Measurements from ENCODE around the gene CCZ1B. TPM values are rescaled to one million over a fixed set of nuclear protein-coding genes. Genes with fewer than 3 reads are reported as not detected.
"Not testable (repeated sequence)": the region's sequence is repeated elsewhere in the genome, so short reads cannot be mapped to it uniquely, and the experiment has no call there.

The CCZ1B gene
- total RNA-seq, 2 experiments from 2014 or later: 73.5 to 84.5 TPM

DNA sequence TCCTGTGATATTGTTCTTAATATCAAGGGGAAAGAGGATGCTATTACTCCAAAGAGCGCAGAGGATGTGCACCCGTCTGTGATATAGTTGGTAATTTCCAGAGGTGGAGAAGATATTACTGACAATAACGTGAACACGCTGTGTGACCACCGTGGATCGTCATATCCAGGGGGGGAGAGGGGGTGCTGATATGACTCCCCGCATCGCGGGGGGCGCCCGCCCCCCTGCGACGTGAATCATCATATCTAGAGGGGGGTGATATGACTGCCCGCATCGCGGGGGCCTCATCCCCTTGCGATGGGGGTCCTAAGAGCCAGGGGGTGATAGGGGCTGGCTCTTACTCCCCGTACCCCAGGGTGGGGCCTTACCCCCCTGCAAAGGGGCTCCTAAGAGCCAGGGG is 21.7 kb upstream of the CCZ1B start:
- intact Hi-C loops (cut with DNase I, micrococcal nuclease); H3K36me3 ChIP-seq (ENCODE audit: insufficient read depth, low read length); H3K27me3 ChIP-seq (ENCODE audit: control insufficient read depth in 1 of 2, insufficient read depth in 2 of 2, low read length in 2 of 2); ATAC-seq (ENCODE audit: poor library complexity); H3K36me3 Mint-ChIP-seq (ENCODE audit: low read depth); H3K9me3 ChIP-seq (ENCODE audit: control insufficient read depth in 1 of 2, insufficient read depth in 1 of 2, low read length in 2 of 2); H3K4me1 ChIP-seq (ENCODE audit: insufficient read depth, low read length); H3K27ac ChIP-seq (ENCODE audit: low read depth in 1 of 2, low read length in 2 of 2); H3K27ac Mint-ChIP-seq; H3K4me3 Mint-ChIP-seq; POLR2A ChIA-PET; DNase-seq; H3K9me3 Mint-ChIP-seq; H3K4me1 Mint-ChIP-seq (ENCODE audit: low read depth); H3K4me3 ChIP-seq (ENCODE audit: low read length); CTCF ChIA-PET: not testable (repeated sequence)
- peaks cover 21% of the 10 kb centered on the region for H3K27me3 Mint-ChIP-seq

DNA sequence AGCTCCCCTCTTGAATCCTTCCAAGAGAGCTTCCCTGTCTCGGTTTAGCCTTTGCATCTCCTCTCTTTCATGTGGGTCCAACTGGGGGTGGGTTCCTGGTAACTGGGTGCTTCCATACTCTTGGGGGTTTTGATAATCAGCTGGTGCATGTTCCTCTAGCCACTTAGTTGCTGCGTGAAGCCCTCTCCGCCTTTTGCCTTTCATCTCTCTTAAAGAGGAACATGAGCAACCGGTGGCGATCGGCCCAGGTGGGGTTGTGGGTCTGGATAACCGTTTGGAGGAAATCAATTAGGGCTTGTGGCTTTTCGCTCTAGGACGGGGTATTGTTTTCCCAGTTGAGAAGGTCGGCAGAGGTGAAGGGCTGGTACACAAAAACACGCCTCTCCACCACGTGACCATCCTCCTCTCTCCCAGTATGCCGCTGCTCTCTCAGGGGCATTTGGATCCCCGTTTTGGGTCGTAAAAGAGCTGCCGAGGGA is 19.9 kb upstream of the CCZ1B start:
- H3K4me3 ChIP-seq (ENCODE audit: low read length); DNase-seq; ATAC-seq (ENCODE audit: poor library complexity); CTCF ChIA-PET; H3K27me3 ChIP-seq (ENCODE audit: control insufficient read depth in 1 of 2, insufficient read depth in 2 of 2, low read length in 2 of 2); intact Hi-C loops (cut with DNase I, micrococcal nuclease); H3K36me3 Mint-ChIP-seq (ENCODE audit: low read depth); H3K27ac ChIP-seq (ENCODE audit: low read depth in 1 of 2, low read length in 2 of 2); H3K9me3 Mint-ChIP-seq; H3K36me3 ChIP-seq (ENCODE audit: insufficient read depth, low read length); H3K4me1 ChIP-seq (ENCODE audit: insufficient read depth, low read length); H3K27ac Mint-ChIP-seq; H3K9me3 ChIP-seq (ENCODE audit: control insufficient read depth in 1 of 2, insufficient read depth in 1 of 2, low read length in 2 of 2); H3K4me1 Mint-ChIP-seq (ENCODE audit: low read depth); H3K4me3 Mint-ChIP-seq: not testable (repeated sequence)
- peaks cover 27% of the 10 kb centered on the region for H3K27me3 Mint-ChIP-seq
- POLR2A ChIA-PET: interaction anchor here (0.7 kb wide), 1 partner anchor 330 kb away, joined by 3 read pairs; no protein-coding TSS in a partner anchor

- H3K27me3 ChIP-seq (ENCODE audit: control insufficient read depth in 1 of 2, insufficient read depth in 2 of 2, low read length in 2 of 2); H3K9me3 ChIP-seq (ENCODE audit: control insufficient read depth in 1 of 2, insufficient read depth in 1 of 2, low read length in 2 of 2); H3K4me1 ChIP-seq (ENCODE audit: insufficient read depth, low read length); H3K4me3 Mint-ChIP-seq; DNase-seq; H3K27ac ChIP-seq (ENCODE audit: low read depth in 1 of 2, low read length in 2 of 2); H3K36me3 Mint-ChIP-seq (ENCODE audit: low read depth); POLR2A ChIA-PET; intact Hi-C loops (cut with DNase I, micrococcal nuclease); H3K4me3 ChIP-seq (ENCODE audit: low read length); ATAC-seq (ENCODE audit: poor library complexity); H3K9me3 Mint-ChIP-seq; H3K4me1 Mint-ChIP-seq (ENCODE audit: low read depth); CTCF ChIA-PET; H3K27ac Mint-ChIP-seq; H3K36me3 ChIP-seq (ENCODE audit: insufficient read depth, low read length): not testable (repeated sequence)
- peaks cover 38% of the 10 kb centered on the region for H3K27me3 Mint-ChIP-seq
Observed at GRCh38 chr7:6843654-6844053, 17.6 kb upstream of the CCZ1B start.

DNA sequence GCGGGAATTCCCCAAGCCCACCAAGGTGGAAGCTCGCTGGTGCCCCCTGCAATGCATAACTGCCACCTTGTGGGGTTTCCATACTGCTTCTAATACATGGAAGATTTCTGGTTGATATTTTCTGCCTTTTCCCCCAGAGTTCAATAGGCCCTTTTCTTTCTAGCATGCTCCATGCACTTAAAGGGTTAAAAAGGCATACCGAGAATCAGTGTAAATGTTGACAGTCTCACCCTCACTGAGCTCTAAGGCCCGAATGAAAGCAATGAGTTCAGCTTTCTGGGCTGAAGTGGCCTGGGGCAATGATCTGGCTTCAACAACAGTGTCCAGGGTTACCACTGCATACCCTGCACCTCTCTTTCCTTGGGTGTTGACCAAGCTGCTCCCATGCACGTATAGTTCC is 17.0 kb upstream of the CCZ1B start:
- H3K27ac ChIP-seq (ENCODE audit: low read depth in 1 of 2, low read length in 2 of 2); H3K36me3 ChIP-seq (ENCODE audit: insufficient read depth, low read length); CTCF ChIA-PET; intact Hi-C loops (cut with DNase I, micrococcal nuclease); ATAC-seq (ENCODE audit: poor library complexity); H3K36me3 Mint-ChIP-seq (ENCODE audit: low read depth); H3K4me3 ChIP-seq (ENCODE audit: low read length); H3K9me3 ChIP-seq (ENCODE audit: control insufficient read depth in 1 of 2, insufficient read depth in 1 of 2, low read length in 2 of 2); H3K27ac Mint-ChIP-seq; POLR2A ChIA-PET; H3K4me1 ChIP-seq (ENCODE audit: insufficient read depth, low read length); H3K27me3 ChIP-seq (ENCODE audit: control insufficient read depth in 1 of 2, insufficient read depth in 2 of 2, low read length in 2 of 2); H3K4me3 Mint-ChIP-seq; H3K9me3 Mint-ChIP-seq; DNase-seq; H3K4me1 Mint-ChIP-seq (ENCODE audit: low read depth): not testable (repeated sequence)
- peaks cover 38% of the 10 kb centered on the region for H3K27me3 Mint-ChIP-seq

DNA sequence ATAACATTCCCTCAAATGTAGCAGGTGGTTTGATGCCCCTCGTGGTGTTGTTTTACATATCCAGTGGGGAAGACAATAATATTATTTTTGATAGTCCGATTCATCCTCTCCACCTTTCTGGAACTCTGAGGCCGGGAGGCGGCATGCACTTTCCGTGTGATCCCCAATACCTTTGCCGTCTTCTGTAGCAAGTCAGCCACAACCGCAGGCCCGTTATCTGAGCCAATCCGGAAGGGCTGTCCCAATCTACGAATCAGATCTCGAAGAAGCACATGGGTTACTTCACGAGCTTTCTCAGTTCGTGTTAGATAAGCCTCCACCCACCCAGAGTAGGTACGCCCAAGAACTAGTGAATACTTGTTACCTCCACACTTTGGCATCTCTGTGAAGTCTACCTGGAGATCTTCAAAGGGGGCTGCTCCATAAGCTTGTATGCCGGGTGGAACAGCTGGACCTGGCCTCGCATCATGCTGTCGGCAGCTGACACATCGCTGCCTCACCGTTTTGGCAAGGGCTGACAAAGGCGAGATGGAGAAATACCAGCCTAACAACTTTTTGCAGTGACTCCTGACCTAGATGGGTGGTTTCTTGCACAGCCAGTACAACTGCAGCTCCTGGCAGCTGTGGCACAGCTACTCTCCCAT is 16.3 kb upstream of the CCZ1B start:
- H3K36me3 Mint-ChIP-seq (ENCODE audit: low read depth); H3K4me3 ChIP-seq (ENCODE audit: low read length); intact Hi-C loops (cut with DNase I, micrococcal nuclease); CTCF ChIA-PET; H3K36me3 ChIP-seq (ENCODE audit: insufficient read depth, low read length); H3K4me1 Mint-ChIP-seq (ENCODE audit: low read depth); H3K27me3 ChIP-seq (ENCODE audit: control insufficient read depth in 1 of 2, insufficient read depth in 2 of 2, low read length in 2 of 2); H3K27ac Mint-ChIP-seq; H3K4me3 Mint-ChIP-seq; POLR2A ChIA-PET; DNase-seq; H3K9me3 ChIP-seq (ENCODE audit: control insufficient read depth in 1 of 2, insufficient read depth in 1 of 2, low read length in 2 of 2); H3K9me3 Mint-ChIP-seq; H3K27ac ChIP-seq (ENCODE audit: low read depth in 1 of 2, low read length in 2 of 2); H3K4me1 ChIP-seq (ENCODE audit: insufficient read depth, low read length); ATAC-seq (ENCODE audit: poor library complexity): not testable (repeated sequence)
- peaks cover 41% of the 10 kb centered on the region for H3K27me3 Mint-ChIP-seq

DNA sequence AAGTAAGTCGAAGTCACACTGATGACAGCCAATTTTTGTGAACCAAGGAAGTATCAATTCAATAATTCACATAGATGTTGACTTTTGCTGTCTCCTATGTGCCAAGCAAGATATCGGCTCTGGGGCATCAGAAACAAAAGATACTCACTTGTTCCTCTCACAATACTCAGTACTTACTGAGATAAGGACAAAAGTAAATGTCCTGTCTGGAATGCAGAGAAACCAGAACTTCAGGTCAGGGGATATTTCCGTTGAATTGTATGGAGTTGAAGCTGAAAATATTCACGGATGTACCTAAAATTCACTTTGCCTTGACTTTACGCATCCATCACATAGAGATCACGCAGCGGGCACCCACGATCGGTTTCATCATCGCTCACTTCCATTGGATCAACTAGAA is 11.0 kb upstream of the CCZ1B start:
- H3K4me3 Mint-ChIP-seq; H3K27ac ChIP-seq (ENCODE audit: low read depth in 1 of 2, low read length in 2 of 2); POLR2A ChIA-PET; ATAC-seq (ENCODE audit: poor library complexity); H3K36me3 ChIP-seq (ENCODE audit: insufficient read depth, low read length); H3K4me1 Mint-ChIP-seq (ENCODE audit: low read depth); DNase-seq; H3K27me3 ChIP-seq (ENCODE audit: control insufficient read depth in 1 of 2, insufficient read depth in 2 of 2, low read length in 2 of 2); intact Hi-C loops (cut with DNase I, micrococcal nuclease); H3K9me3 ChIP-seq (ENCODE audit: control insufficient read depth in 1 of 2, insufficient read depth in 1 of 2, low read length in 2 of 2); H3K4me1 ChIP-seq (ENCODE audit: insufficient read depth, low read length); H3K27ac Mint-ChIP-seq; CTCF ChIA-PET; H3K9me3 Mint-ChIP-seq; H3K4me3 ChIP-seq (ENCODE audit: low read length); H3K36me3 Mint-ChIP-seq (ENCODE audit: low read depth): not testable (repeated sequence)
- H3K27me3 Mint-ChIP-seq: peaks cover 47% of the 10 kb centered on the region

- H3K4me1 Mint-ChIP-seq (ENCODE audit: low read depth); H3K9me3 ChIP-seq (ENCODE audit: control insufficient read depth in 1 of 2, insufficient read depth in 1 of 2, low read length in 2 of 2); DNase-seq; H3K9me3 Mint-ChIP-seq; intact Hi-C loops (cut with DNase I, micrococcal nuclease); H3K36me3 ChIP-seq (ENCODE audit: insufficient read depth, low read length); H3K27ac ChIP-seq (ENCODE audit: low read depth in 1 of 2, low read length in 2 of 2); CTCF ChIA-PET; H3K36me3 Mint-ChIP-seq (ENCODE audit: low read depth); H3K27me3 ChIP-seq (ENCODE audit: control insufficient read depth in 1 of 2, insufficient read depth in 2 of 2, low read length in 2 of 2); H3K4me3 ChIP-seq (ENCODE audit: low read length); H3K4me3 Mint-ChIP-seq; H3K27ac Mint-ChIP-seq; H3K4me1 ChIP-seq (ENCODE audit: insufficient read depth, low read length); ATAC-seq (ENCODE audit: poor library complexity); POLR2A ChIA-PET: not testable (repeated sequence)
- H3K27me3 Mint-ChIP-seq: peaks cover 47% of the 10 kb centered on the region
Observed at GRCh38 chr7:6835521-6835920, 9.4 kb upstream of the CCZ1B start.

Measured in CD4-positive, alpha-beta T cell (primary cell).